CD14-positive monocyte (primary cell): ENCODE measurements around the gene SLC25A51. TPM values are rescaled to one million over a fixed set of nuclear protein-coding genes. Genes with fewer than 3 reads are reported as not detected.

Experiments
- DNase-seq, 3 donors: peaks; one replicate each; pipeline ENCODE4 v3.0.0-alpha.2; 2011 to 2022
- H2AFZ ChIP-seq: 2 replicates; pipeline ENCODE4 v1.6.0; 2012; ENCODE audit warnings: mild to moderate bottlenecking, low read depth, low read length, inconsistent platforms; ENCODE audit not compliant: insufficient read depth, poor library complexity, severe bottlenecking
- H3K27ac ChIP-seq, 2 donors: 1 replicate in 1 of 2; 2 replicates in 1 of 2; pipeline ENCODE4 v1.5.1; 2012 to 2013; ENCODE audit warnings: low read length in 2 of 2, control low read depth in 1 of 2, inconsistent platforms in 1 of 2, low read depth in 1 of 2, mild to moderate bottlenecking in 1 of 2
- H3K27me3 ChIP-seq, 2 donors: one replicate each; pipeline versions ENCODE4 v1.6.0 to v1.6.1; 2011 to 2013; ENCODE audit warnings: low read length in 2 of 2; ENCODE audit not compliant: control insufficient read depth in 2 of 2, insufficient read depth in 2 of 2
- H3K36me3 ChIP-seq, 2 donors: replicated peaks in 1 of 2; 1 replicate in 1 of 2; 2 replicates in 1 of 2; pipeline versions ENCODE4 v1.5.1 to v1.6.1; 2012 to 2013; ENCODE audit warnings: low read length in 2 of 2, control low read depth in 1 of 2, inconsistent platforms in 1 of 2, mild to moderate bottlenecking in 1 of 2; ENCODE audit not compliant: insufficient read depth in 2 of 2, control insufficient read depth in 1 of 2
- H3K4me1 ChIP-seq, 2 donors: 1 replicate in 1 of 2; 2 replicates in 1 of 2; pipeline versions ENCODE4 v1.5.1 to v1.6.1; 2012 to 2013; ENCODE audit warnings: low read length in 2 of 2, control low read depth in 1 of 2, inconsistent platforms in 1 of 2, mild to moderate bottlenecking in 1 of 2, moderate library complexity in 1 of 2; ENCODE audit not compliant: insufficient read depth in 2 of 2, control insufficient read depth in 1 of 2
- H3K4me2 ChIP-seq: replicated peaks from 2 replicates; pipeline ENCODE3; 2012; ENCODE audit warnings: low read length, moderate library complexity, mild to moderate bottlenecking; ENCODE audit not compliant: poor library complexity, severe bottlenecking; ENCODE audit errors: extremely low read depth
- H3K4me3 ChIP-seq, 3 experiments: fragments of 200-600 bp in 1 of 3; sonication (generic) in 1 of 3; replicated peaks in 1 of 3; 1 replicate in 2 of 3; 2 replicates in 1 of 3; pipeline ENCODE4 v1.5.1; 2011 to 2013; ENCODE audit warnings: low read length in 3 of 3, mild to moderate bottlenecking in 3 of 3, control low read depth in 2 of 3, low read depth in 2 of 3, inconsistent platforms in 1 of 3, moderate library complexity in 1 of 3
- H3K79me2 ChIP-seq: 2 replicates; pipeline ENCODE4 v1.6.0; 2012; ENCODE audit warnings: mild to moderate bottlenecking, control low read depth, inconsistent platforms, low read length, moderate library complexity; ENCODE audit not compliant: insufficient read depth
- H3K9ac ChIP-seq: 2 replicates; pipeline ENCODE4 v1.6.0; 2017; ENCODE audit warnings: low read length, mild to moderate bottlenecking; ENCODE audit not compliant: insufficient read depth, poor library complexity, severe bottlenecking
- H3K9me3 ChIP-seq, 2 donors: replicated peaks in 1 of 2; 1 replicate in 1 of 2; 2 replicates in 1 of 2; pipeline versions ENCODE4 v1.5.1 to v1.6.1; 2012 to 2013; ENCODE audit warnings: low read length in 2 of 2, control low read depth in 1 of 2; ENCODE audit not compliant: control insufficient read depth in 1 of 2, insufficient read depth in 1 of 2
- H4K20me1 ChIP-seq: 2 replicates; pipeline ENCODE4 v1.6.0; 2012; ENCODE audit warnings: mild to moderate bottlenecking, low read length, control low read depth, moderate library complexity; ENCODE audit not compliant: insufficient read depth
- H3K27ac Mint-ChIP-seq, 7 donors: one replicate each; pipeline ENCODE4 v1.8.0; 2020; ENCODE audit warnings: mild to moderate bottlenecking in 7 of 7, mixed read lengths in 7 of 7, moderate library complexity in 6 of 7, inconsistent platforms in 2 of 7
- H3K27me3 Mint-ChIP-seq, 3 donors: one replicate each; pipeline ENCODE4 v1.8.0; 2021 to 2022; ENCODE audit warnings: low read depth in 3 of 3, mild to moderate bottlenecking in 3 of 3, mixed read lengths in 3 of 3, moderate library complexity in 3 of 3, inconsistent platforms in 1 of 3
- H3K36me3 Mint-ChIP-seq, 2 donors: one replicate each; pipeline ENCODE4 v1.8.0; 2020; ENCODE audit warnings: mixed read lengths in 2 of 2, inconsistent platforms in 1 of 2, mild to moderate bottlenecking in 1 of 2
- H3K4me1 Mint-ChIP-seq: one replicate; pipeline ENCODE4 v1.8.0; 2020; ENCODE audit warnings: mild to moderate bottlenecking, mixed read lengths
- H3K4me3 Mint-ChIP-seq, 2 donors: one replicate each; pipeline ENCODE4 v1.8.0; 2020; ENCODE audit warnings: mild to moderate bottlenecking in 2 of 2, mixed read lengths in 2 of 2, moderate library complexity in 1 of 2
- H3K9me3 Mint-ChIP-seq, 7 donors: one replicate each; pipeline ENCODE4 v1.8.0; 2020 to 2022; ENCODE audit warnings: mixed read lengths in 7 of 7, mild to moderate bottlenecking in 6 of 7, moderate library complexity in 6 of 7, inconsistent platforms in 2 of 7
- WGBS: methylation state at CpG from one replicate; pipeline ENCODE4 v1.1.5; 2013; ENCODE audit warnings: missing lambda C conversion rate; ENCODE audit not compliant: insufficient coverage; 5-methylcytosine and 5-hydroxymethylcytosine counted together
- intact Hi-C, 2 donors: fragments of 100-400 bp; cut with micrococcal nuclease; formaldehyde crosslinking; loops; one replicate each; pipeline versions ENCODE4 v1.15.0 to v1.15.1; 2023
- polyA plus RNA-seq, 3 donors: library from polyadenylated mRNA; depleted of rRNA in 1 of 3; unstranded in 2 of 3; stranded (reverse) in 1 of 3; fragments of 300-500 nt in 2 of 3; fragments of >200 nt in 1 of 3; fragmentation: Illumina TruSeq in 2 of 3; gene quantifications; 1 replicate in 2 of 3; 2 replicates in 1 of 3; pipeline ENCODE4 v1.2.3, GENCODE V29; 2012 to 2021
- TF ChIP-seq, protein P1 (sequence below): fragments of 200-600 bp; IDR thresholded peaks from one replicate; pipeline ENCODE4 v1.8.0; 2022; ENCODE audit warnings: antibody characterized with exemption, mild to moderate bottlenecking

Gene SLC25A51
- polyA plus RNA-seq, 3 donors = 5.9 to 12.4 (median 8.9) TPM

DNA sequence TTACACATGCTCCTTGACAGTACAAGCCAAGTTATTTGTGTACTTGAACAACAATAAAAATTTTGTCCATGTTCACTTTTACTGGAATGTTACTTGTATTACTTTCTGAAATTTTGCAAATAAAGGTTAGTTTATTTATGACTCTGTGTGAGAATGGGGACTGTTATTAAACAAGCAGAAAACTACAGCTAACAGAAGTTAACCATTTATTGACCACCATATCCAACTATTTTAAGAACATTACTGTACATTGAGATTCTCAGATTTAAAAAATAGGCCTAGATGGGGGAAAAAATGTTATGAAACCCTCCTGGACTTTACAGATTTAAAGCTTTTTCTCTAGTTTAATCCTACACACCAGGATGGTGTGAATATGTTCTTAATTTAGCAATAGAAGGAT, 1.8 kb downstream of the SLC25A51 start:
- DNase-seq = no peak
- Mint-ChIP-seq H3K27ac (no peak overlapping the region), H3K27me3 (peaks cover 0 to 2% (median 0%) of the 10 kb centered on the region in 3 donors), H3K9me3 (no peaks in the 10 kb centered on the region), H3K36me3 (peaks cover 17 to 23% of the 10 kb centered on the region in 2 donors), H3K4me1 (peaks cover 23% of the 10 kb centered on the region), H3K4me3 (no peak overlapping the region)
- intact Hi-C loops = loop anchor here (5.0 to 10.0 kb wide), 5 partner anchors 90 to 417 kb away; partner anchors contain the start of genes DCAF10 (in 1 of the 2), EXOSC3 (in 1 of the 2), POLR1E (in 1 of the 2) and TOMM5 (in 1 of the 2)
- H3K9ac ChIP-seq = no peak overlapping the region
- H3K27me3 ChIP-seq = no peaks in the 10 kb centered on the region
- peaks cover 43% of the 10 kb centered on the region for H3K79me2 ChIP-seq
- H3K27ac ChIP-seq = no peak overlapping the region
- H2AFZ ChIP-seq = no peak overlapping the region
- H4K20me1 ChIP-seq = peaks cover 7% of the 10 kb centered on the region
- TF ChIP-seq, protein P1, sequence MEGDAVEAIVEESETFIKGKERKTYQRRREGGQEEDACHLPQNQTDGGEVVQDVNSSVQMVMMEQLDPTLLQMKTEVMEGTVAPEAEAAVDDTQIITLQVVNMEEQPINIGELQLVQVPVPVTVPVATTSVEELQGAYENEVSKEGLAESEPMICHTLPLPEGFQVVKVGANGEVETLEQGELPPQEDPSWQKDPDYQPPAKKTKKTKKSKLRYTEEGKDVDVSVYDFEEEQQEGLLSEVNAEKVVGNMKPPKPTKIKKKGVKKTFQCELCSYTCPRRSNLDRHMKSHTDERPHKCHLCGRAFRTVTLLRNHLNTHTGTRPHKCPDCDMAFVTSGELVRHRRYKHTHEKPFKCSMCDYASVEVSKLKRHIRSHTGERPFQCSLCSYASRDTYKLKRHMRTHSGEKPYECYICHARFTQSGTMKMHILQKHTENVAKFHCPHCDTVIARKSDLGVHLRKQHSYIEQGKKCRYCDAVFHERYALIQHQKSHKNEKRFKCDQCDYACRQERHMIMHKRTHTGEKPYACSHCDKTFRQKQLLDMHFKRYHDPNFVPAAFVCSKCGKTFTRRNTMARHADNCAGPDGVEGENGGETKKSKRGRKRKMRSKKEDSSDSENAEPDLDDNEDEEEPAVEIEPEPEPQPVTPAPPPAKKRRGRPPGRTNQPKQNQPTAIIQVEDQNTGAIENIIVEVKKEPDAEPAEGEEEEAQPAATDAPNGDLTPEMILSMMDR = no peak
- peaks cover 18 to 28% of the 10 kb centered on the region in 2 donors for H3K36me3 ChIP-seq
- H3K9me3 ChIP-seq = no peaks in the 10 kb centered on the region
- no peak overlapping the region for H3K4me3 ChIP-seq
- H3K4me2 ChIP-seq = peak overlapping the region; percentile 86
- peaks cover 17 to 30% of the 10 kb centered on the region in 2 donors for H3K4me1 ChIP-seq

DNA sequence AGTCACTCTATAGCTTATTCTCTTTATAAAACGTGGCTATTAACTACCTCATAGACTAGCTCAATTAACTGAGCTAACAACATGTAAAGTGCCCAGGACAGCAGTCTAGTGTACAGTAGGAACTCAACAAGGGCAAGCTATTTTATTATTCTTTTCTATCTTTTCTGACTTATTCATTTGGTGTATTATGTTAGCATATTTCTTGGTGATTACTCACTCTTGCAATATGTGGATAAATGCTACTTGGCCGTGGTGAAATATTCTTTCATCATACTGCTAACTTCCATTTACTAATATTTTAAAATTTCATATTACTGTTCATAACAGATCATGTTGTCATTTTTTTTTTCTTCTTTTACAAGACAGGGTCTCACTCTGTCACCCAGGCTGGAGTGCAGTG, 4.9 kb downstream of the SLC25A51 start:
- Mint-ChIP-seq H3K4me3 (no peak overlapping the region), H3K36me3 (peaks cover 43 to 51% of the 10 kb centered on the region in 2 donors), H3K27me3 (peaks cover 0 to 1% (median 0%) of the 10 kb centered on the region in 3 donors), H3K9me3 (no peaks in the 10 kb centered on the region), H3K27ac (no peak overlapping the region), H3K4me1 (peaks cover 11% of the 10 kb centered on the region)
- intact Hi-C loops = no loop called here
- Histone ChIP-seq H3K9ac (no peak overlapping the region), H3K9me3 (no peaks in the 10 kb centered on the region), H3K36me3 (peaks cover 40 to 57% of the 10 kb centered on the region in 2 donors), H3K4me1 (peaks cover 9 to 19% of the 10 kb centered on the region in 2 donors), H3K79me2 (peaks cover 43% of the 10 kb centered on the region), H2AFZ (no peak overlapping the region), H4K20me1 (peaks cover 7% of the 10 kb centered on the region), H3K4me2 (no peak overlapping the region), H3K27ac (no peak overlapping the region), H3K27me3 (no peaks in the 10 kb centered on the region), H3K4me3 (no peak overlapping the region)
- 88% methylated on average over 1 of the region's 2 CpGs for WGBS
- TF ChIP-seq, protein P1 = no peak
- no peak for DNase-seq
